K562 (cell line): Measurements from ENCODE around the gene GPR152. TPM values are rescaled to one million over a fixed set of nuclear protein-coding genes. Genes with fewer than 3 reads are reported as not detected.
A peak's percentile ranks its signal among the peaks of the same experiment; 100 is the strongest.

ENCODE experiments used
- GABPB2 ChIP-seq: fragments of 250-450 bp; sonication (Bioruptor Pico); conservative IDR thresholded peaks from 2 replicates; pipeline ENCODE4 v1.5.1; 2021; ENCODE audit warnings: mild to moderate bottlenecking
- GATA2 ChIP-seq: sonication (generic); formaldehyde crosslinking; IDR thresholded peaks from 2 replicates; pipeline ENCODE4 v1.4.0; 2020; ENCODE audit warnings: mild to moderate bottlenecking, missing genetic modification reagents
- HEY1 ChIP-seq: fragments of 250-450 bp; sonication (Bioruptor Pico); IDR thresholded peaks from 2 replicates; pipeline ENCODE4 v1.5.0; 2020; ENCODE audit warnings: mild to moderate bottlenecking, moderate library complexity, borderline replicate concordance
- PML ChIP-seq: IDR thresholded peaks from 2 replicates; pipeline ENCODE4 v1.6.1; 2012; ENCODE audit warnings: low read length, inconsistent platforms
- POLR2B ChIP-seq: fragments of 450-650 bp; IDR thresholded peaks from 2 replicates; pipeline ENCODE4 v1.6.1; 2018; ENCODE audit warnings: low read depth; ENCODE audit not compliant: partially characterized antibody
- POLR2H ChIP-seq: IDR thresholded peaks from 2 replicates; pipeline ENCODE4 v1.6.1; 2016; ENCODE audit warnings: missing genetic modification characterization, low read depth, mild to moderate bottlenecking, control low read depth, missing compliant biosample characterization, moderate library complexity
- POLR3A ChIP-seq: IDR thresholded peaks from 2 replicates; pipeline ENCODE4 v1.6.1; 2011; ENCODE audit warnings: borderline replicate concordance, mild to moderate bottlenecking, moderate library complexity; ENCODE audit not compliant: insufficient read length, insufficient read depth; ENCODE audit errors: extremely low read depth
- POLR3G ChIP-seq: IDR thresholded peaks from 2 replicates; pipeline ENCODE4 v1.6.1; 2011; ENCODE audit not compliant: insufficient read length, insufficient replicate concordance; ENCODE audit errors: extremely low read depth
- PREB ChIP-seq: sonication (generic); formaldehyde crosslinking; IDR thresholded peaks from 2 replicates; pipeline ENCODE4 v1.8.1; 2023; ENCODE audit warnings: mild to moderate bottlenecking, missing genetic modification reagents
- RCOR1 ChIP-seq, 2 experiments: IDR thresholded peaks; 2 replicates each; pipeline ENCODE4 v1.6.1; 2012; ENCODE audit warnings: low read depth in 2 of 2, low read length in 2 of 2, borderline replicate concordance in 1 of 2, improper control_type of control experiment in 1 of 2
- RHOXF2B ChIP-seq: fragments of 250-450 bp; sonication (Bioruptor Pico); conservative IDR thresholded peaks from 2 replicates; pipeline ENCODE4 v1.5.1; 2021
- RNF2 ChIP-seq: sonication (generic); IDR thresholded peaks from 2 replicates; pipeline ENCODE4 v1.6.1; 2016
- SMARCA4 ChIP-seq: fragments of 450-650 bp; IDR thresholded peaks from 2 replicates; pipeline ENCODE4 v1.6.1; 2016
- TAL1 ChIP-seq: fragments of 450-650 bp; IDR thresholded peaks from 2 replicates; pipeline ENCODE4 v1.6.1; 2016; ENCODE audit warnings: mild to moderate bottlenecking
- U2AF2 ChIP-seq: fragments of 200-400 bp; formaldehyde crosslinking; optimal IDR thresholded peaks from 2 replicates; pipeline ENCODE3; 2017; ENCODE audit warnings: low read depth, mild to moderate bottlenecking, low read length
- ZEB2 ChIP-seq: fragments of 450-650 bp; IDR thresholded peaks from 2 replicates; pipeline ENCODE4 v1.6.1; 2016
- ZFPM2 ChIP-seq: fragments of 250-450 bp; sonication (Bioruptor Pico); IDR thresholded peaks from 2 replicates; pipeline ENCODE4 v1.5.1; 2022; ENCODE audit warnings: mild to moderate bottlenecking
- ZNF347 ChIP-seq: fragments of 450-650 bp; formaldehyde crosslinking; IDR thresholded peaks from 2 replicates; pipeline ENCODE4 v1.4.0; 2020; ENCODE audit warnings: low read depth, mild to moderate bottlenecking, moderate library complexity
- ZNF584 ChIP-seq: fragments of 200-800 bp; sonication (Bioruptor generic); IDR thresholded peaks from 2 replicates; pipeline ENCODE4 v1.6.1; 2016; ENCODE audit warnings: low read depth, mild to moderate bottlenecking, missing genetic modification characterization, missing compliant biosample characterization
- ZNF589 ChIP-seq: fragments of 200-800 bp; sonication (Bioruptor generic); IDR thresholded peaks from 2 replicates; pipeline ENCODE4 v1.6.1; 2016; ENCODE audit warnings: low read depth, missing genetic modification characterization, missing compliant biosample characterization
- ZNF655 ChIP-seq: fragments of 250-450 bp; sonication (Bioruptor Pico); IDR thresholded peaks from 2 replicates; pipeline ENCODE4 v1.5.0; 2021
- ZNF764 ChIP-seq: fragments of 250-450 bp; sonication (Bioruptor Pico); IDR thresholded peaks from 2 replicates; pipeline ENCODE4 v1.4.0; 2020; ENCODE audit warnings: low read depth, mild to moderate bottlenecking, moderate library complexity
- polyA plus RNA-seq, 8 experiments: library from polyadenylated mRNA; depleted of rRNA in 4 of 8; stranded (reverse) in 5 of 8; unstranded in 3 of 8; fragments of >200 nt; fragmentation: Nextera tagmentation in 2 of 8; fragmentation: Illumina TruSeq in 1 of 8; extraction: Ambion mirVana in 2 of 8; extraction: Trizol in 1 of 8; gene quantifications; 2 replicates each; pipeline versions ENCODE4 v1.2.1 to v1.2.3, GENCODE V29; 2011 to 2014; ENCODE audit warnings: inconsistent platforms in 1 of 8, missing spikeins in 1 of 8
- total RNA-seq, 7 experiments: library from RNA; depleted of rRNA in 6 of 7; stranded (reverse); fragments of >200 nt in 6 of 7; fragmentation: Illumina TruSeq in 2 of 7; extraction: Trizol in 2 of 7; gene quantifications; 2 replicates each; pipeline versions ENCODE4 v1.2.1 to v1.2.3, GENCODE V29; 2011 to 2021; ENCODE audit warnings: low replicate concordance in 1 of 7
- TF ChIP-seq, protein P1 (sequence below), 2 experiments: fragments of 450-650 bp; IDR thresholded peaks; 2 replicates each; pipeline ENCODE4 v1.6.1; 2016
- TF ChIP-seq, protein P2 (sequence below): IDR thresholded peaks from 3 replicates; pipeline ENCODE4 v1.6.1; 2011; ENCODE audit warnings: borderline replicate concordance, mild to moderate bottlenecking, moderate library complexity; ENCODE audit not compliant: insufficient read length; ENCODE audit errors: extremely low read depth

The GPR152 gene
- total and polyA plus RNA-seq, 9 of the 15 experiments (the other 6 are each of a cell fraction or from before 2014, with no cell fraction given) = not detected

- no peak for TF ChIP-seq POLR2H (tag)
- TF ChIP-seq POLR3G = no peak
- no peak for TF ChIP-seq POLR3A
- TF ChIP-seq ZNF589 (CRISPR knock-in tag) = no peak
- peak; percentile 48 for TF ChIP-seq SMARCA4
- TF ChIP-seq RHOXF2B (CRISPR knock-in tag) = no peak
- no peak for TF ChIP-seq ZNF347
- TF ChIP-seq HEY1 (CRISPR knock-in tag) = no peak
- peak; percentile 71; the same call in 1 of the 2 replicates for TF ChIP-seq RNF2
- 0 out of 2 replicates have a peak, but pooled peaks have one; percentile 30 for TF ChIP-seq GATA2
- TF ChIP-seq GABPB2 (CRISPR knock-in tag) = no peak
- TF ChIP-seq ZFPM2 (CRISPR knock-in tag) = no peak
- TF ChIP-seq ZNF584 (CRISPR knock-in tag) = no peak
- TF ChIP-seq, protein P1, sequence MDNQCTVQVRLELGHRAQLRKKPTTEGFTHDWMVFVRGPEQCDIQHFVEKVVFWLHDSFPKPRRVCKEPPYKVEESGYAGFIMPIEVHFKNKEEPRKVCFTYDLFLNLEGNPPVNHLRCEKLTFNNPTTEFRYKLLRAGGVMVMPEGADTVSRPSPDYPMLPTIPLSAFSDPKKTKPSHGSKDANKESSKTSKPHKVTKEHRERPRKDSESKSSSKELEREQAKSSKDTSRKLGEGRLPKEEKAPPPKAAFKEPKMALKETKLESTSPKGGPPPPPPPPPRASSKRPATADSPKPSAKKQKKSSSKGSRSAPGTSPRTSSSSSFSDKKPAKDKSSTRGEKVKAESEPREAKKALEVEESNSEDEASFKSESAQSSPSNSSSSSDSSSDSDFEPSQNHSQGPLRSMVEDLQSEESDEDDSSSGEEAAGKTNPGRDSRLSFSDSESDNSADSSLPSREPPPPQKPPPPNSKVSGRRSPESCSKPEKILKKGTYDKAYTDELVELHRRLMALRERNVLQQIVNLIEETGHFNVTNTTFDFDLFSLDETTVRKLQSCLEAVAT (IDR thresholded peaks at IDR 0.05) = no peak
- no peak for TF ChIP-seq ZNF764 (CRISPR knock-in tag)
- TF ChIP-seq U2AF2 = no peak
- TF ChIP-seq, protein P2, sequence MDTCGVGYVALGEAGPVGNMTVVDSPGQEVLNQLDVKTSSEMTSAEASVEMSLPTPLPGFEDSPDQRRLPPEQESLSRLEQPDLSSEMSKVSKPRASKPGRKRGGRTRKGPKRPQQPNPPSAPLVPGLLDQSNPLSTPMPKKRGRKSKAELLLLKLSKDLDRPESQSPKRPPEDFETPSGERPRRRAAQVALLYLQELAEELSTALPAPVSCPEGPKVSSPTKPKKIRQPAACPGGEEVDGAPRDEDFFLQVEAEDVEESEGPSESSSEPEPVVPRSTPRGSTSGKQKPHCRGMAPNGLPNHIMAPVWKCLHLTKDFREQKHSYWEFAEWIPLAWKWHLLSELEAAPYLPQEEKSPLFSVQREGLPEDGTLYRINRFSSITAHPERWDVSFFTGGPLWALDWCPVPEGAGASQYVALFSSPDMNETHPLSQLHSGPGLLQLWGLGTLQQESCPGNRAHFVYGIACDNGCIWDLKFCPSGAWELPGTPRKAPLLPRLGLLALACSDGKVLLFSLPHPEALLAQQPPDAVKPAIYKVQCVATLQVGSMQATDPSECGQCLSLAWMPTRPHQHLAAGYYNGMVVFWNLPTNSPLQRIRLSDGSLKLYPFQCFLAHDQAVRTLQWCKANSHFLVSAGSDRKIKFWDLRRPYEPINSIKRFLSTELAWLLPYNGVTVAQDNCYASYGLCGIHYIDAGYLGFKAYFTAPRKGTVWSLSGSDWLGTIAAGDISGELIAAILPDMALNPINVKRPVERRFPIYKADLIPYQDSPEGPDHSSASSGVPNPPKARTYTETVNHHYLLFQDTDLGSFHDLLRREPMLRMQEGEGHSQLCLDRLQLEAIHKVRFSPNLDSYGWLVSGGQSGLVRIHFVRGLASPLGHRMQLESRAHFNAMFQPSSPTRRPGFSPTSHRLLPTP = no peak
- TF ChIP-seq PREB (CRISPR knock-in tag) = no peak
- TF ChIP-seq PML = no peak
- peak; percentile 46 for TF ChIP-seq POLR2B
- no peak for TF ChIP-seq ZNF655
- peak in 1 of 2 experiments; percentile 82; a peak in 2 of 4 replicates for TF ChIP-seq RCOR1 (IDR thresholded peaks at IDR 0.05; ENCODE audit: borderline replicate concordance in 1 of 2, low read depth in 2 of 2, low read length in 2 of 2)
- TF ChIP-seq TAL1 = peak; percentile 25; the same call in 1 of the 2 replicates
- peak; percentile 69; the same call in 1 of the 2 replicates for TF ChIP-seq ZEB2
These were observed 16.0 kb downstream of the GPR152 start (continued) for GRCh38 chr11:67436459-67437081.
